Mesothelial cell of epicardium (in vitro differentiated cells): Measurements from ENCODE around the gene R3HDM2. TPM values are rescaled to one million over a fixed set of nuclear protein-coding genes. Genes with fewer than 3 reads are reported as not detected.

Source experiments
- DNase-seq, 2 experiments: peaks; one replicate each; pipeline ENCODE4 v3.0.0; 2021; ENCODE audit warnings: low spot score in 2 of 2; ENCODE audit not compliant: unreplicated experiment in 2 of 2
- H3K27ac Mint-ChIP-seq: 2 replicates; pipeline ENCODE4 v1.8.0; 2021; ENCODE audit warnings: mixed read lengths
- H3K27me3 Mint-ChIP-seq: 2 replicates; pipeline ENCODE4 v1.8.0; 2021; ENCODE audit warnings: low read depth, mixed read lengths
- H3K36me3 Mint-ChIP-seq: 2 replicates; pipeline ENCODE4 v1.8.0; 2021; ENCODE audit warnings: mixed read lengths
- H3K4me1 Mint-ChIP-seq: 2 replicates; pipeline ENCODE4 v1.8.0; 2021; ENCODE audit warnings: mixed read lengths
- H3K4me3 Mint-ChIP-seq: 2 replicates; pipeline ENCODE4 v1.8.0; 2021; ENCODE audit warnings: mild to moderate bottlenecking, moderate library complexity, mixed read lengths
- H3K9me3 Mint-ChIP-seq: 2 replicates; pipeline ENCODE4 v1.8.0; 2021; ENCODE audit warnings: mixed read lengths
- CTCF ChIP-seq: fragments of 200-600 bp; sonication (generic); IDR thresholded peaks from one replicate; pipeline ENCODE4 v1.5.0; 2021; ENCODE audit warnings: antibody characterized with exemption; ENCODE audit not compliant: unreplicated experiment
- total RNA-seq: library from RNA; stranded (reverse); gene quantifications from 3 replicates; pipeline ENCODE4 v1.2.1, GENCODE V29; 2021

R3HDM2 gene
- total RNA-seq, 1 donor from 2014 or later, result 111 TPM

- no peak for TF ChIP-seq CTCF
- Mint-ChIP-seq H3K36me3 (no peaks in the 10 kb centered on the region), H3K4me3 (peak overlapping the region; percentile 38), H3K4me1 (peaks cover 48% of the 10 kb centered on the region), H3K27me3 (peaks cover 79% of the 10 kb centered on the region), H3K9me3 (no peaks in the 10 kb centered on the region), H3K27ac (no peak overlapping the region)
- no peak for DNase-seq
Measured at GRCh38 chr12:57241402-57242310, 189.2 kb downstream of the R3HDM2 start.

- Mint-ChIP-seq H3K36me3 (no peaks in the 10 kb centered on the region), H3K9me3 (no peaks in the 10 kb centered on the region), H3K27ac (no peak overlapping the region), H3K4me3 (peak overlapping the region; percentile 78), H3K4me1 (peaks cover 48% of the 10 kb centered on the region), H3K27me3 (peaks cover 86% of the 10 kb centered on the region)
- TF ChIP-seq CTCF, result no peak
- DNase-seq, result no peak
Measured at GRCh38 chr12:57240926-57241401, 189.9 kb downstream of the R3HDM2 start.

- peak overlapping the region; percentile 34 for H3K27ac Mint-ChIP-seq
Measured at GRCh38 chr12:57240066-57240921, 190.5 kb downstream of the R3HDM2 start.

GRCh38 chr12:57239587-57240065 lies 191.2 kb downstream of the R3HDM2 start:
- no peaks in the 10 kb centered on the region for H3K9me3 Mint-ChIP-seq
- H3K4me1 Mint-ChIP-seq, result peaks cover 48% of the 10 kb centered on the region
- peak overlapping the region; percentile 78 for H3K4me3 Mint-ChIP-seq
- no peak overlapping the region for H3K27ac Mint-ChIP-seq
- H3K36me3 Mint-ChIP-seq, result peaks cover under 1% of the 10 kb centered on the region
- DNase-seq, result no peak
- TF ChIP-seq CTCF, result no peak
- peaks cover 96% of the 10 kb centered on the region for H3K27me3 Mint-ChIP-seq

More at GRCh38 chr12:57240066-57240921, 190.5 kb downstream of the R3HDM2 start:
- H3K4me1 Mint-ChIP-seq, result peaks cover 48% of the 10 kb centered on the region
- H3K4me3 Mint-ChIP-seq, result peak overlapping the region; percentile 78
- H3K9me3 Mint-ChIP-seq, result no peaks in the 10 kb centered on the region
- DNase-seq, result no peak
- TF ChIP-seq CTCF, result no peak
- H3K36me3 Mint-ChIP-seq, result no peaks in the 10 kb centered on the region
- H3K27me3 Mint-ChIP-seq, result peaks cover 93% of the 10 kb centered on the region

GRCh38 chr12:57238854-57239554 lies 191.8 kb downstream of the R3HDM2 start:
- peak; percentile 80 to 95 for DNase-seq
- H3K36me3 Mint-ChIP-seq, result peaks cover 7% of the 10 kb centered on the region
- H3K4me3 Mint-ChIP-seq, result peak overlapping the region; percentile 78
- no peaks in the 10 kb centered on the region for H3K9me3 Mint-ChIP-seq
- peaks cover 48% of the 10 kb centered on the region for H3K4me1 Mint-ChIP-seq
- peaks cover 96% of the 10 kb centered on the region for H3K27me3 Mint-ChIP-seq
- no peak overlapping the region for H3K27ac Mint-ChIP-seq
- TF ChIP-seq CTCF, result peak; percentile 100
